Measurements from ENCODE around the gene LZTR1. TPM values are rescaled to one million over a fixed set of nuclear protein-coding genes. Genes with fewer than 3 reads are reported as not detected.

The LZTR1 gene
- total and polyA plus RNA-seq, 2 of the 8 experiments (the other 6 are each of a cell fraction or from before 2014, with no cell fraction given): 22.3 to 31.0 TPM

- no peak for TF ChIP-seq EP300 (IDR thresholded peaks at IDR 0.05; ENCODE audit: borderline replicate concordance in 1 of 2, low read depth in 2 of 2, low read length in 2 of 2)
- no peak for TF ChIP-seq CBX8 (IDR thresholded peaks at IDR 0.05; ENCODE audit: borderline replicate concordance, low read depth, low read length)
- TF ChIP-seq CHD2 (IDR thresholded peaks at IDR 0.05; ENCODE audit: low read length): no peak
- TF ChIP-seq CEBPB (IDR thresholded peaks at IDR 0.05; ENCODE audit: low read depth, low read length): no peak
Measured at GRCh38 chr22:20972933-20973577, 9.0 kb upstream of the LZTR1 start (continued).
